Lower leg skin (tissue), 3 donors: ENCODE measurements around the gene SKIC2.
"Not testable (repeated sequence)": the region's sequence is repeated elsewhere in the genome, so short reads cannot be mapped to it uniquely, and the experiment has no call there.

Experiments used
- POLR2A ChIP-seq, 2 donors: fragments of 450-650 bp; IDR thresholded peaks; one replicate each; pipeline ENCODE4 v1.6.1; 2016 to 2017; ENCODE audit warnings: antibody characterized with exemption in 2 of 2, mild to moderate bottlenecking in 1 of 2, moderate library complexity in 1 of 2
- TF ChIP-seq, protein P1 (sequence below), 3 donors: fragments of 450-650 bp; IDR thresholded peaks; one replicate each; pipeline ENCODE4 v1.5.1; 2016; ENCODE audit warnings: antibody characterized with exemption in 3 of 3, mild to moderate bottlenecking in 3 of 3, moderate library complexity in 2 of 3

DNA sequence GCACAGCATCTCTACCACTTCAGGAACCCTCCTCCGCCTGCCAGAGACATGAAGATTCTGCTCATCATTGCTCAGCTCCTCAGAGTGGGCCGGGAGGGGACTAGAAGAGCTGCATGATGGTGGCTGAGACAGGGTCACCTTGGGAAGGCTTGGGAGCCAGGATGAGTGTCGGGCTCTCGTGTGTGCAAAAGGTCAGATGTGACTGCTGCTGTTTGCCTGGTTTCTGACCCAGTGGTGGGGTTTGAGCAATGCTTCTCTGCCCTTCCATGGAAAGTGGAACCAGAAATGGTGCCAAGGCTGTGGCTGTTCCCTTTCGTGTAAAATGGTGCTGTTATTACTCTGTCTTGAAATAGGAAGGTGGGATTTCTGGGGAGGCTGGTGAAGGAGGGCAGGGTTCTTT lies 22.0 kb downstream of the SKIC2 start:
- TF ChIP-seq, protein P1, sequence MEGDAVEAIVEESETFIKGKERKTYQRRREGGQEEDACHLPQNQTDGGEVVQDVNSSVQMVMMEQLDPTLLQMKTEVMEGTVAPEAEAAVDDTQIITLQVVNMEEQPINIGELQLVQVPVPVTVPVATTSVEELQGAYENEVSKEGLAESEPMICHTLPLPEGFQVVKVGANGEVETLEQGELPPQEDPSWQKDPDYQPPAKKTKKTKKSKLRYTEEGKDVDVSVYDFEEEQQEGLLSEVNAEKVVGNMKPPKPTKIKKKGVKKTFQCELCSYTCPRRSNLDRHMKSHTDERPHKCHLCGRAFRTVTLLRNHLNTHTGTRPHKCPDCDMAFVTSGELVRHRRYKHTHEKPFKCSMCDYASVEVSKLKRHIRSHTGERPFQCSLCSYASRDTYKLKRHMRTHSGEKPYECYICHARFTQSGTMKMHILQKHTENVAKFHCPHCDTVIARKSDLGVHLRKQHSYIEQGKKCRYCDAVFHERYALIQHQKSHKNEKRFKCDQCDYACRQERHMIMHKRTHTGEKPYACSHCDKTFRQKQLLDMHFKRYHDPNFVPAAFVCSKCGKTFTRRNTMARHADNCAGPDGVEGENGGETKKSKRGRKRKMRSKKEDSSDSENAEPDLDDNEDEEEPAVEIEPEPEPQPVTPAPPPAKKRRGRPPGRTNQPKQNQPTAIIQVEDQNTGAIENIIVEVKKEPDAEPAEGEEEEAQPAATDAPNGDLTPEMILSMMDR (IDR thresholded peaks at IDR 0.05), result not testable (repeated sequence)
- TF ChIP-seq POLR2A (IDR thresholded peaks at IDR 0.05), result not testable (repeated sequence)
